Lower leg skin (tissue), 3 donors: ENCODE measurements around the gene KRT34.

Source experiments
- CTCF ChIP-seq, 3 donors: fragments of 450-650 bp; IDR thresholded peaks; one replicate each; pipeline ENCODE4 v1.5.1; 2016; ENCODE audit warnings: antibody characterized with exemption in 3 of 3, mild to moderate bottlenecking in 3 of 3, moderate library complexity in 2 of 3
- POLR2A ChIP-seq, 2 donors: fragments of 450-650 bp; IDR thresholded peaks; one replicate each; pipeline ENCODE4 v1.6.1; 2016 to 2017; ENCODE audit warnings: antibody characterized with exemption in 2 of 2, mild to moderate bottlenecking in 1 of 2, moderate library complexity in 1 of 2

- TF ChIP-seq POLR2A (IDR thresholded peaks at IDR 0.05) = no peak
- TF ChIP-seq CTCF (IDR thresholded peaks at IDR 0.05) = no peak
Measured at GRCh38 chr17:41413982-41414381, 31.9 kb upstream of the KRT34 start.
